ENCODE data around the gene USP32.

USP32 gene

GRCh38 chr17:60304502-60304901, 87.4 kb downstream of the USP32 start:
- Histone ChIP-seq H3K27me3 (ENCODE audit: control insufficient read depth in 1 of 2, insufficient read depth in 2 of 2, low read length in 2 of 2) (no peaks in the 10 kb centered on the region), H3K4me3 (ENCODE audit: low read depth in 1 of 2, low read length in 2 of 2) (no peak overlapping the region), H3K27ac (ENCODE audit: low read depth, low read length) (no peak overlapping the region), H3K4me1 (ENCODE audit: control insufficient read depth in 1 of 2, insufficient read depth in 2 of 2, low read length in 2 of 2) (peaks cover 3 to 20% of the 10 kb centered on the region in 2 donors), H3K9me3 (ENCODE audit: control insufficient read depth in 1 of 2, low read length in 2 of 2) (no peaks in the 10 kb centered on the region), H3K9ac (ENCODE audit: low read depth in 1 of 2, low read length in 2 of 2) (no peak overlapping the region), H3K36me3 (ENCODE audit: control insufficient read depth in 1 of 2, insufficient read depth in 2 of 2, low read length in 2 of 2) (peaks cover 0 to 3% of the 10 kb centered on the region in 2 donors)

GRCh38 chr17:60303406-60304099, 88.4 kb downstream of the USP32 start:
- H3K27ac ChIP-seq (ENCODE audit: low read depth, low read length) = no peak overlapping the region
- H3K9ac ChIP-seq (ENCODE audit: low read depth in 1 of 2, low read length in 2 of 2) = no peak overlapping the region
- no peaks in the 10 kb centered on the region for H3K9me3 ChIP-seq (ENCODE audit: control insufficient read depth in 1 of 2, low read length in 2 of 2)
- H3K4me3 ChIP-seq (ENCODE audit: low read depth in 1 of 2, low read length in 2 of 2) = no peak overlapping the region
- no peaks in the 10 kb centered on the region for H3K27me3 ChIP-seq (ENCODE audit: control insufficient read depth in 1 of 2, insufficient read depth in 2 of 2, low read length in 2 of 2)
- H3K4me1 ChIP-seq (ENCODE audit: control insufficient read depth in 1 of 2, insufficient read depth in 2 of 2, low read length in 2 of 2) = peaks cover 3 to 20% of the 10 kb centered on the region in 2 donors
- H3K36me3 ChIP-seq (ENCODE audit: control insufficient read depth in 1 of 2, insufficient read depth in 2 of 2, low read length in 2 of 2) = peaks cover 0 to 3% of the 10 kb centered on the region in 2 donors

GRCh38 chr17:60301649-60302048, 90.3 kb downstream of the USP32 start:
- Histone ChIP-seq H3K27me3 (ENCODE audit: control insufficient read depth in 1 of 2, insufficient read depth in 2 of 2, low read length in 2 of 2) (no peaks in the 10 kb centered on the region), H3K36me3 (ENCODE audit: control insufficient read depth in 1 of 2, insufficient read depth in 2 of 2, low read length in 2 of 2) (no peaks in the 10 kb centered on the region), H3K9ac (ENCODE audit: low read depth in 1 of 2, low read length in 2 of 2) (no peak overlapping the region), H3K4me3 (ENCODE audit: low read depth in 1 of 2, low read length in 2 of 2) (no peak overlapping the region), H3K9me3 (ENCODE audit: control insufficient read depth in 1 of 2, low read length in 2 of 2) (no peaks in the 10 kb centered on the region), H3K27ac (ENCODE audit: low read depth, low read length) (no peak overlapping the region), H3K4me1 (ENCODE audit: control insufficient read depth in 1 of 2, insufficient read depth in 2 of 2, low read length in 2 of 2) (peaks cover 3 to 20% of the 10 kb centered on the region in 2 donors)

- peaks cover 3 to 20% of the 10 kb centered on the region in 2 donors for H3K4me1 ChIP-seq (ENCODE audit: control insufficient read depth in 1 of 2, insufficient read depth in 2 of 2, low read length in 2 of 2)
- H3K4me3 ChIP-seq (ENCODE audit: low read depth in 1 of 2, low read length in 2 of 2) = no peak overlapping the region
- H3K9me3 ChIP-seq (ENCODE audit: control insufficient read depth in 1 of 2, low read length in 2 of 2) = no peaks in the 10 kb centered on the region
- no peak overlapping the region for H3K27ac ChIP-seq (ENCODE audit: low read depth, low read length)
- no peaks in the 10 kb centered on the region for H3K36me3 ChIP-seq (ENCODE audit: control insufficient read depth in 1 of 2, insufficient read depth in 2 of 2, low read length in 2 of 2)
- no peaks in the 10 kb centered on the region for H3K27me3 ChIP-seq (ENCODE audit: control insufficient read depth in 1 of 2, insufficient read depth in 2 of 2, low read length in 2 of 2)
- no peak overlapping the region for H3K9ac ChIP-seq (ENCODE audit: low read depth in 1 of 2, low read length in 2 of 2)
Measured at GRCh38 chr17:60300949-60301348, 91.0 kb downstream of the USP32 start.

- H3K4me3 ChIP-seq (ENCODE audit: low read depth in 1 of 2, low read length in 2 of 2) = no peak overlapping the region
- no peak overlapping the region for H3K27ac ChIP-seq (ENCODE audit: low read depth, low read length)
- H3K27me3 ChIP-seq (ENCODE audit: control insufficient read depth in 1 of 2, insufficient read depth in 2 of 2, low read length in 2 of 2) = no peaks in the 10 kb centered on the region
- H3K4me1 ChIP-seq (ENCODE audit: control insufficient read depth in 1 of 2, insufficient read depth in 2 of 2, low read length in 2 of 2) = peaks cover 3 to 13% of the 10 kb centered on the region in 2 donors
- no peak overlapping the region for H3K9ac ChIP-seq (ENCODE audit: low read depth in 1 of 2, low read length in 2 of 2)
- no peaks in the 10 kb centered on the region for H3K36me3 ChIP-seq (ENCODE audit: control insufficient read depth in 1 of 2, insufficient read depth in 2 of 2, low read length in 2 of 2)
- no peaks in the 10 kb centered on the region for H3K9me3 ChIP-seq (ENCODE audit: control insufficient read depth in 1 of 2, low read length in 2 of 2)
Measured at GRCh38 chr17:60300011-60300410, 91.9 kb downstream of the USP32 start.

- peaks cover 0 to 4% of the 10 kb centered on the region in 2 donors for H3K36me3 ChIP-seq (ENCODE audit: control insufficient read depth in 1 of 2, insufficient read depth in 2 of 2, low read length in 2 of 2)
- no peaks in the 10 kb centered on the region for H3K27me3 ChIP-seq (ENCODE audit: control insufficient read depth in 1 of 2, insufficient read depth in 2 of 2, low read length in 2 of 2)
- H3K27ac ChIP-seq (ENCODE audit: low read depth, low read length) = no peak overlapping the region
- H3K9ac ChIP-seq (ENCODE audit: low read depth in 1 of 2, low read length in 2 of 2) = no peak overlapping the region
- no peaks in the 10 kb centered on the region for H3K9me3 ChIP-seq (ENCODE audit: control insufficient read depth in 1 of 2, low read length in 2 of 2)
- peaks cover 0 to 3% of the 10 kb centered on the region in 2 donors for H3K4me1 ChIP-seq (ENCODE audit: control insufficient read depth in 1 of 2, insufficient read depth in 2 of 2, low read length in 2 of 2)
- no peak overlapping the region for H3K4me3 ChIP-seq (ENCODE audit: low read depth in 1 of 2, low read length in 2 of 2)
Measured at GRCh38 chr17:60297760-60298401, 94.1 kb downstream of the USP32 start.

- Histone ChIP-seq H3K9me3 (ENCODE audit: control insufficient read depth in 1 of 2, low read length in 2 of 2) (no peaks in the 10 kb centered on the region), H3K36me3 (ENCODE audit: control insufficient read depth in 1 of 2, insufficient read depth in 2 of 2, low read length in 2 of 2) (peaks cover 0 to 4% of the 10 kb centered on the region in 2 donors), H3K9ac (ENCODE audit: low read depth in 1 of 2, low read length in 2 of 2) (no peak overlapping the region), H3K27me3 (ENCODE audit: control insufficient read depth in 1 of 2, insufficient read depth in 2 of 2, low read length in 2 of 2) (no peaks in the 10 kb centered on the region), H3K27ac (ENCODE audit: low read depth, low read length) (no peak overlapping the region), H3K4me3 (ENCODE audit: low read depth in 1 of 2, low read length in 2 of 2) (no peak overlapping the region), H3K4me1 (ENCODE audit: control insufficient read depth in 1 of 2, insufficient read depth in 2 of 2, low read length in 2 of 2) (no peaks in the 10 kb centered on the region)
Measured at GRCh38 chr17:60296177-60296576, 95.8 kb downstream of the USP32 start.

GRCh38 chr17:60293580-60294335, 98.2 kb downstream of the USP32 start:
- no peak overlapping the region for H3K4me3 ChIP-seq (ENCODE audit: low read depth in 1 of 2, low read length in 2 of 2)
- H3K9ac ChIP-seq (ENCODE audit: low read depth in 1 of 2, low read length in 2 of 2) = no peak overlapping the region
- H3K9me3 ChIP-seq (ENCODE audit: control insufficient read depth in 1 of 2, low read length in 2 of 2) = no peaks in the 10 kb centered on the region
- no peaks in the 10 kb centered on the region for H3K4me1 ChIP-seq (ENCODE audit: control insufficient read depth in 1 of 2, insufficient read depth in 2 of 2, low read length in 2 of 2)
- no peaks in the 10 kb centered on the region for H3K27me3 ChIP-seq (ENCODE audit: control insufficient read depth in 1 of 2, insufficient read depth in 2 of 2, low read length in 2 of 2)
- H3K27ac ChIP-seq (ENCODE audit: low read depth, low read length) = no peak overlapping the region
- peaks cover 0 to 4% of the 10 kb centered on the region in 2 donors for H3K36me3 ChIP-seq (ENCODE audit: control insufficient read depth in 1 of 2, insufficient read depth in 2 of 2, low read length in 2 of 2)

GRCh38 chr17:60292697-60293096, 99.2 kb downstream of the USP32 start:
- no peaks in the 10 kb centered on the region for H3K27me3 ChIP-seq (ENCODE audit: control insufficient read depth in 1 of 2, insufficient read depth in 2 of 2, low read length in 2 of 2)

GRCh38 chr17:60284709-60285108, 107.2 kb downstream of the USP32 start:
- no peak overlapping the region for H3K4me3 ChIP-seq (ENCODE audit: low read depth in 1 of 2, low read length in 2 of 2)
- no peak overlapping the region for H3K9ac ChIP-seq (ENCODE audit: low read depth in 1 of 2, low read length in 2 of 2)
- no peak overlapping the region for H3K27ac ChIP-seq (ENCODE audit: low read depth, low read length)
- peaks cover 0 to 4% of the 10 kb centered on the region in 2 donors for H3K36me3 ChIP-seq (ENCODE audit: control insufficient read depth in 1 of 2, insufficient read depth in 2 of 2, low read length in 2 of 2)
- H3K4me1 ChIP-seq (ENCODE audit: control insufficient read depth in 1 of 2, insufficient read depth in 2 of 2, low read length in 2 of 2) = no peaks in the 10 kb centered on the region
- H3K9me3 ChIP-seq (ENCODE audit: control insufficient read depth in 1 of 2, low read length in 2 of 2) = no peaks in the 10 kb centered on the region
- no peaks in the 10 kb centered on the region for H3K27me3 ChIP-seq (ENCODE audit: control insufficient read depth in 1 of 2, insufficient read depth in 2 of 2, low read length in 2 of 2)

More at GRCh38 chr17:60292697-60293096, 99.2 kb downstream of the USP32 start:
- Histone ChIP-seq H3K9ac (ENCODE audit: low read depth in 1 of 2, low read length in 2 of 2) (no peak overlapping the region), H3K9me3 (ENCODE audit: control insufficient read depth in 1 of 2, low read length in 2 of 2) (no peaks in the 10 kb centered on the region), H3K4me1 (ENCODE audit: control insufficient read depth in 1 of 2, insufficient read depth in 2 of 2, low read length in 2 of 2) (no peaks in the 10 kb centered on the region), H3K27ac (ENCODE audit: low read depth, low read length) (no peak overlapping the region), H3K4me3 (ENCODE audit: low read depth in 1 of 2, low read length in 2 of 2) (no peak overlapping the region), H3K36me3 (ENCODE audit: control insufficient read depth in 1 of 2, insufficient read depth in 2 of 2, low read length in 2 of 2) (peaks cover 0 to 4% of the 10 kb centered on the region in 2 donors)

Measured in duodenal mucosa (tissue), 2 donors.